Suppressor macrophage treated with lipopolysaccharide for 4 hours (primary cell): ENCODE measurements around the gene RER1.

ENCODE experiments used
- DNase-seq: peaks from one replicate; pipeline ENCODE4 v3.0.0-alpha.2; 2020

The RER1 gene, protein sequence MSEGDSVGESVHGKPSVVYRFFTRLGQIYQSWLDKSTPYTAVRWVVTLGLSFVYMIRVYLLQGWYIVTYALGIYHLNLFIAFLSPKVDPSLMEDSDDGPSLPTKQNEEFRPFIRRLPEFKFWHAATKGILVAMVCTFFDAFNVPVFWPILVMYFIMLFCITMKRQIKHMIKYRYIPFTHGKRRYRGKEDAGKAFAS

DNA sequence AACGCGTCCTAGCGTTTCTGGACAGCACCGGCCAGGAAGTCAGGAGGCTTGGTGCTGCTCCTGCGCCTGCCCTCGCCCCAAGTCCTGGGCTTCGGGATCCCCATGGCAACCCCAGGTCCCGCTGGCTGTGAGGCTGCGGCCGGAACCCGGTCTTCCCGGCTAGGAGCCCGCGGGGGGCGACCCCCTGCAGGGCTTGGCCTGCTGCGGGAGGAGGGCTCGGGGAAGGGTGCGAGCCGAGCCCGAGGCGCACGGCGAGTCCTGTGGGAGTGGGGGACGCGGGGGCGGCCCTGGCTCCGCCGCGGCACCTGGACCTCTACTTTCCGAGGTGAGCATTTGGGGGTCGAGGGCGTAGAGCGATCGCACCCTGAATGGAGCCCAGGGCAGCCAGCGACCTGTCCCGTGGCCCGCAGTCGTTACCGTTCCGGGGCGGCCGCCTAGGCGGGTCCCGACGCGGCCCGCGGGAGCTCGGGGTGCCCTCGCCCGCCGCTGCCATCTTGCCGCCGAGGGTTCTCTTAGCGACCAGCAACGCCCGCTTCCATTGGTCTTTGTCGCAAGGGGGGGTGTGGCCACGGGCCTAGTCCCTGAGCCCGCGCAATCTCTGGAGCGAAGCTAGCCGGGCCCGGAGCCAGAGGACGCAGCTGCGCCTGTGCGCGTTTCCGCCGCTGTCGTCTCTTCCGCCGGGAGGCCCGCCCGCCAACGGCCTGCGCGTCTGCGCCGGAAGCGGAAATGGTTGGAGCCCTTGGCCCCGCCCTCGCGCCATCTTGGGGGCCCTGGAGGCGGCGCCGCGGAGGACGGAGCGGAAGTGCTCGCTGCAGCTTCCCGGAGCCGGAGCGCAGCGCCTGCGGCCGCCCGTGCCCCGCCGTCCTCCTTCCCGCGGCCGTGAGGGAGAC is at the start of gene RER1, which contains the start of gene MORN1:
TSS of gene RER1 (plus strand) at position 801 of the 890 bp plus-strand sequence. CDS start 3,950 bp downstream, outside the sequence.
TSS of gene MORN1 (minus strand) at position 514 of the 890 bp plus-strand sequence. CDS start at position 493, 21 bp downstream.
- peak; percentile 100 for DNase-seq

GRCh38 chr1:2342384-2343022 is 49.1 kb upstream of the RER1 start:
- no peak for DNase-seq

DNA sequence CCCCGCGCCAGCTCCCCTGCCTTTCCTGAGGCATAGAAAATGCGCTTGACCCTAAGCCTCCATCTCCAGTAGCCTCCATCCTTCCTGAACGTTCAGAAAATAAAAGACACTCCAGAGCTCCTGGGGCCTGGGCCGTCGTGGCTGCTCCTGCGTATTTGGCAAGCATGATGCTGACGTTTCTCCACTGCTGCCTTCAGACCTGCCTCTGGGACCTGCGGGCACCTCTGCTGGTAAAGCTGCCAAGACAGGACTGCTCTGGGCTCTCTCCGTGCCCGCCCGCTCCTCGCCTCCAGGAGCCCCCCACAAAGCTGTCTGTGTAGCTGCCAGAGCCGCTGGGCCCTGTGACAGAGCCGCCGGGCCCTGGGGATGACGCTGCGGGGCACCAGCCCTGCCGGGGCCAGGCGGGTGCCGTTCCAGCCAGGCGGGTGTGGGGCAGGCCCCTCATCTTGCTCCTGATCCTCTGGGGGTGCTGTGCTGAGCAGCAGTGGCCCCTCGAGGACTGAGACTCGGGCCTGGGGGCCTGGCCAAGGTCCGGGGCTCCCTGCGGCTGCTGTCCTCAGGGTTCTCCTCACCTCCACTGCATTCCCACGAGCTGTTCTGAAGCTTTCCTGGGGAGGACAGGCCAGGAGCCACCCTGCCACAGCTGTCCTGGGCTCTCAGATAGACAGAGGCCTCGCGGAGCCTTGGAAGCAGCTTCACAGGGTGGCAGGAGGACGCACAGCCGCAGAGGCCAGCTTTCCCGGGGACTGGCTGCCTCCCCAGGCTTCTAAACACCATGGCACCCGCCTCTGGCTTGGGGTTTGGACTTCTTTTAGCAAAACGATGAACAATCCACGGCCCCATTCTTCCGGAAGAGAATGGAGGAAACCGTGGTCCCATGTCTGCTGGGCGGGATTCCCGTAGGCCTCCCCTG is 48.4 kb upstream of the RER1 start:
- no peak for DNase-seq

GRCh38 chr1:2344121-2344681 is 47.4 kb upstream of the RER1 start:
- DNase-seq = no peak

DNA sequence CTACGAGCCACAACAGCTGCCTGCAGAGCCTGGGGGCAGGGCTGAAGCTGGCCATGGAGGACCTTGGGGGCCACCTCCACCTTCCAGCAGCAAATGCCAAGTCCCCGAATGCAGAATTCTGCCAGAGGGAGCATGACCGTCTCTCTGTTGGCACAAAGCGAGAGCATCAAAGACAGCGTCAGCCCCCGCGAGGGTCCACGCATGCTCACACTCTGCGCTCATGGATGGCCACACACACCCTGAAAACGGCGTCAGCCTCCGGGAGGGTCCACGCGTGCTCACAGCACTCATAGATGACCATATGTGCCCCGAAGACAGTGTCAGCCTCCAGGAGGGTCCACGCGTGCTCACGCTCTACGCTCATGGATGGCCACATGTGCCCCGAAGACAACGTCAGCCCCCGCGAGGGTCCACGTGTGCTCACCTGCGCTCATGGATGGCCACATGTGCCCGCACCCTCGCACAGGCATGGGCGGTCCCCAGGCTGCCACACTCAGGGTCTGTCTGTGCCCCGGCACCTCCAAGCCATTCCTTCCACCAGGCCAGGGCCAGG is 46.8 kb upstream of the RER1 start:
- DNase-seq = no peak

- no peak for DNase-seq
Measured at GRCh38 chr1:2345297-2346075, 46.2 kb upstream of the RER1 start.

GRCh38 chr1:2346691-2347408 is 44.8 kb upstream of the RER1 start:
- DNase-seq = no peak

- no peak for DNase-seq
Measured at GRCh38 chr1:2347409-2347785, 44.2 kb upstream of the RER1 start.

- no peak for DNase-seq
Measured at GRCh38 chr1:2347896-2348295, 43.7 kb upstream of the RER1 start.

GRCh38 chr1:2348346-2349325 is 43.0 kb upstream of the RER1 start:
- DNase-seq = no peak

- no peak for DNase-seq
Measured at GRCh38 chr1:2349806-2350205, 41.8 kb upstream of the RER1 start.

DNA sequence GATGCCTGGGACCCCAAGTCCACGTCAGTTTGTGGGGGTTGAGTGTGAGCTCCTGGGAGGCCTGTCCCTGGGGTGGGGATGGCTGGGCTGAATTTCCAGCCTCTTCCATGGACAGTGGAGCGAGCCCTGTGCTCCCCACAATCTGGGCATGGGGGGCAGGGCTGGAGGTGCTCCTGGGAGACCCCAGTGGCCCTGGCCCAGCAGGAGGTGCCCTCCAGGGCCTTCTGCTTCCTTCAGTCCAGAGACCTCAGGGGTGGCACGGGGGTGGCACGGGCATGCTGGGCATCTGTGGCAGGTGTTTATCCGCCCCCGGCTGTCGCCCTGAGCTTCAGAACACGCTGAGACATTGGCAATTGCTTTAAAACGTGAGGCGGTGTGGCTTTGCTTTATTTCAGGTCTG is 41.1 kb upstream of the RER1 start:
- no peak for DNase-seq

DNA sequence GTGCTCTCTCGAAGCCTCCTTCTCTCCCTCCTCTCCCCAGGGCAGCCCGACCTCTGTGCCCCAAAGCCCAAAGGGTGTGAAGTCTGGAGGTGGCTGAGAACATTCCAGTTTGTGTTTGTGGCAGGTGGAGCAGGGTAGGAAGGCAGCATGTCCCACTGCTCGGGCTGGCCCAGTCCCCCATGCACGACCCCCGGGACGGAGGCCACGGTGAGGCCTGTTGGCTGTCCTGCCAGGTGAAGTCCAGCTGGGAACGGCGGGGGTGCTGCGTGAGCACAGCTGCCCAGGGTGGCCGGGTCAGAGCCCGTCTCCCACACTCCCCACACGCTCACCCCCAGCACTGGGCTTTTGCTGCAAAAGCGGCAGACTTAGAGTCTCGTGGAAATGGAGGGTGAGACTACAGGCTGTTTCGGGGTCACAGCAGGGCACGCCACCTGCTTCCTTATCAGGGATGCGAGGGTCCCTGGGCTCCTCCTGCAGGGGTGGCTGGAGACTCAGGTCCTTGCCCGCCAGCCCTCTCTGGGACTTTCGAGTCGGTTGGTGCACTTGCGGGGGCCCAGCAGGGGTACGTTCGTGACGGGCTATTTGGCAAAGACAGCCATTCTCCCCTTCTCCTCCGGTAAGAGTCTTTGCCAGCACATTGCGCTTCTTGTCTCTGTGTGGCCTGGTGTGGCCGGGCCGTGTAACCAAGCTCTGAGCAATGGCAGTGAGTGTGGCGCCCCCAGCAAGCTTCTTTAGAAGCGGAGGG is 40.6 kb upstream of the RER1 start:
- DNase-seq = no peak

DNA sequence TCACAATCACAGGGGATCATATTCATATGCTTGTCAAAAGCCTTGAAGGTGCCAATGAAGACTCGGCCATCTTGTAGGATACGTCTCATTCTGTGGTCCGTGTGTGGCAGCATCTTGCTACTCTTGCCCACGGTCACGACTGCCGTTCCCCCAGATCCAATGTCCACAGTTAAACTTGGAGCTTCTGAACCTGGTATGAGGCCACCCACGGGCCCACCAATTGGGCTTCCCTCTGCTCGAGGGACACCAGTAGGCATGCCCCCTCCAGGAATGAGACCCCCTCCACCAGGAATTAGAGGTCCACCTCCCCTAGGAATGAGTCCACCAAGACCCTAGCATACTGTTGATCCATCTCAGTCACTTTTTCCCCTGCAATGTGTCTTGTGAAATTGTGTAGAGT is 39.9 kb upstream of the RER1 start:
- DNase-seq = no peak

GRCh38 chr1:2352341-2352896 is 39.2 kb upstream of the RER1 start:
- DNase-seq = no peak

DNA sequence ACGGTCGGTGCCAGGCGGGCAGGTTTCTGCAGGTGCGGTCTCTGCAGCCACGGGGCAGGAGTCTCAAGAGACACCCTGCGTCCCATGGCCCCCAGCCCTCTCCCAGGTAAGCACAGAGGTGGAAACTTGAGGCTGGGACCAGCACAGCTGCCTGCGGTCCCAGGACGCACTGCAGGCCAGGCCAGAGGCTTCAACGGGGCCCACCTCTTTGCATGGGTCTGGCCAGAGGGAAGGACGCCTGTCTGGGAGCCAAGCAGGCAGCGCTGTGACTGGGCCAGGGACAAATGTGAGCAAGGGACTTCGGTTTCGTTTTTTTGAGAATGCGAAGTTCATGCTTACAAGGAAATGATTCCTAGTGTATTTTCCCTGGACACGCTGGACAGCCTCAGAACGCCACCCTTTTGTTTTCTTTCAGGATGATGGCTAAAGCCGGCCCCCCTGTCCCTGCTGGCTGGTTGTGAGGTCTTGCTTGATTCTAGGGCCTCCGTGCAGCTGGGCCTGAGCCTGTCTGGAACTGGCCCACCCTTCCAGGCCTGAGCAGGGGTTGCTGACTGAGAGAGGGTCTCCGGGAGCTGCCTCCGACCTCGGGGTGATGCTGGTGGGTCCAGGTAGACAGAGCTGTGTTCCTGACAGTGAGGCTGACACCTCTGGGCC is 38.6 kb upstream of the RER1 start:
- DNase-seq = no peak
